IMR-90 (cell line): ENCODE measurements around the gene SLAMF8.

Source experiments
- CEBPB ChIP-seq: IDR thresholded peaks from 2 replicates; pipeline ENCODE4 v1.6.1; 2012; ENCODE audit warnings: low read depth, low read length, improper control_type of control experiment
- ELK1 ChIP-seq: fragments of 150-350 bp; IDR thresholded peaks from 2 replicates; pipeline ENCODE4 v1.6.1; 2016; ENCODE audit warnings: low read depth, mild to moderate bottlenecking, low read length, moderate library complexity, borderline replicate concordance
- FOS ChIP-seq: fragments of 150-350 bp; IDR thresholded peaks from 2 replicates; pipeline ENCODE4 v1.6.1; 2016; ENCODE audit warnings: low read depth, low read length
- MAFK ChIP-seq: IDR thresholded peaks from 2 replicates; pipeline ENCODE4 v1.6.1; 2012; ENCODE audit warnings: low read depth, low read length, improper control_type of control experiment
- MXI1 ChIP-seq: IDR thresholded peaks from 2 replicates; pipeline ENCODE4 v1.6.1; 2012; ENCODE audit warnings: low read depth, mild to moderate bottlenecking, low read length, moderate library complexity, borderline replicate concordance
- NFE2L2 ChIP-seq: fragments of 150-350 bp; IDR thresholded peaks from 2 replicates; pipeline ENCODE4 v1.6.1; 2016; ENCODE audit warnings: low read depth, mild to moderate bottlenecking, low read length
- POLR2A ChIP-seq: IDR thresholded peaks from 2 replicates; pipeline ENCODE4 v1.6.1; 2012; ENCODE audit warnings: mild to moderate bottlenecking, low read depth, low read length
- RAD21 ChIP-seq: IDR thresholded peaks from 2 replicates; pipeline ENCODE4 v1.6.1; 2012; ENCODE audit warnings: low read length, improper control_type of control experiment
- RCOR1 ChIP-seq: IDR thresholded peaks from 2 replicates; pipeline ENCODE4 v1.6.1; 2012; ENCODE audit warnings: mild to moderate bottlenecking, low read length, improper control_type of control experiment; ENCODE audit not compliant: insufficient replicate concordance
- SMC3 ChIP-seq: fragments of 150-350 bp; IDR thresholded peaks from 2 replicates; pipeline ENCODE4 v1.6.1; 2016; ENCODE audit warnings: low read depth, mild to moderate bottlenecking, antibody characterized with exemption, low read length, moderate library complexity
- USF2 ChIP-seq: fragments of 150-350 bp; IDR thresholded peaks from 2 replicates; pipeline ENCODE4 v1.6.1; 2017; ENCODE audit warnings: mild to moderate bottlenecking, antibody characterized with exemption, low read length, low read depth
- TF ChIP-seq, protein P1 (sequence below): conservative IDR thresholded peaks from 2 replicates; pipeline ENCODE4 v1.5.1; 2012; ENCODE audit warnings: mild to moderate bottlenecking, low read depth, low read length, improper control_type of control experiment

DNA sequence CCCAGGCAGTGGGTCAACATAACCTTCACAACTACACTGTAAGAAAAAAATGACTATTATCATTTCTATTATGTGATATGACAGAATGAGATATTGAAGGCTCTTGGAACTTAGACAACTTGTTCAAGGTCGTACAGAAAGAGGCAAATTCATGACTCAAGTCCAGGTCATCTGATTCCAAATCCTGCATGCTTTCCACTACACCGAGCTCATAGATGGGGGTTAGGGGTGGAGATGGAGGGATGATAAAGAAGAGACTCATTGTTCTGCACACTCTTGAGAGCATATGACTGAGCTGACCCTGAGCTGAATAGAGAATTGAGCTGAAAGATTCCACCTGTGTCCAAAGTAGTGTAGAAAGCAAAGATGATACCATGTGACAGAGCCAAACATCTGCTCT is 21.7 kb upstream of the SLAMF8 start:
- no peak for TF ChIP-seq POLR2A
- TF ChIP-seq RAD21 = no peak
- TF ChIP-seq, protein P1, sequence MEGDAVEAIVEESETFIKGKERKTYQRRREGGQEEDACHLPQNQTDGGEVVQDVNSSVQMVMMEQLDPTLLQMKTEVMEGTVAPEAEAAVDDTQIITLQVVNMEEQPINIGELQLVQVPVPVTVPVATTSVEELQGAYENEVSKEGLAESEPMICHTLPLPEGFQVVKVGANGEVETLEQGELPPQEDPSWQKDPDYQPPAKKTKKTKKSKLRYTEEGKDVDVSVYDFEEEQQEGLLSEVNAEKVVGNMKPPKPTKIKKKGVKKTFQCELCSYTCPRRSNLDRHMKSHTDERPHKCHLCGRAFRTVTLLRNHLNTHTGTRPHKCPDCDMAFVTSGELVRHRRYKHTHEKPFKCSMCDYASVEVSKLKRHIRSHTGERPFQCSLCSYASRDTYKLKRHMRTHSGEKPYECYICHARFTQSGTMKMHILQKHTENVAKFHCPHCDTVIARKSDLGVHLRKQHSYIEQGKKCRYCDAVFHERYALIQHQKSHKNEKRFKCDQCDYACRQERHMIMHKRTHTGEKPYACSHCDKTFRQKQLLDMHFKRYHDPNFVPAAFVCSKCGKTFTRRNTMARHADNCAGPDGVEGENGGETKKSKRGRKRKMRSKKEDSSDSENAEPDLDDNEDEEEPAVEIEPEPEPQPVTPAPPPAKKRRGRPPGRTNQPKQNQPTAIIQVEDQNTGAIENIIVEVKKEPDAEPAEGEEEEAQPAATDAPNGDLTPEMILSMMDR = no peak
- no peak for TF ChIP-seq CEBPB
- TF ChIP-seq SMC3 = no peak
- TF ChIP-seq RCOR1 = no peak
- no peak for TF ChIP-seq MXI1
- TF ChIP-seq NFE2L2 = no peak
- no peak for TF ChIP-seq ELK1
- TF ChIP-seq FOS = no peak
- no peak for TF ChIP-seq MAFK
- no peak for TF ChIP-seq USF2
